ENCODE data around the gene ZDHHC5.

The ZDHHC5 gene

GRCh38 chr11:57649826-57650738, 17.8 kb upstream of the ZDHHC5 start, which contains the start of gene YPEL4 (continued):
- no peak for TF ChIP-seq ZNF488 (tag by site-specific recombination; IDR thresholded peaks at IDR 0.05)
- TF ChIP-seq ZNF37A (tag by site-specific recombination; IDR thresholded peaks at IDR 0.05) = no peak
- TF ChIP-seq ZNF157 (tag by site-specific recombination; IDR thresholded peaks at IDR 0.05) = no peak
- 0 out of 2 replicates have a peak, but pooled peaks have one; percentile 11 for TF ChIP-seq GLIS1 (tag by site-specific recombination; IDR thresholded peaks at IDR 0.05)
- TF ChIP-seq ZNF221 (tag by site-specific recombination; IDR thresholded peaks at IDR 0.05; ENCODE audit: borderline replicate concordance) = no peak
- peak; percentile 85; the same call in 1 of the 2 replicates for TF ChIP-seq HIC1 (tag by site-specific recombination; IDR thresholded peaks at IDR 0.05)
- peak; percentile 24; the same call in 1 of the 2 replicates for TF ChIP-seq SP2 (tag by site-specific recombination; IDR thresholded peaks at IDR 0.05)
- no peak for TF ChIP-seq OSR2 (tag by site-specific recombination; IDR thresholded peaks at IDR 0.05)
- TF ChIP-seq ZNF600 (tag by site-specific recombination; IDR thresholded peaks at IDR 0.05) = peak; percentile 65
- no peak for TF ChIP-seq ZNF341 (tag by site-specific recombination; IDR thresholded peaks at IDR 0.05; ENCODE audit: low read depth)
- no peak for TF ChIP-seq ZSCAN18 (tag by site-specific recombination; IDR thresholded peaks at IDR 0.05)
- no peak for TF ChIP-seq ZNF48 (tag by site-specific recombination; IDR thresholded peaks at IDR 0.05)
- 0 out of 2 replicates have a peak, but pooled peaks have one; percentile 24 for TF ChIP-seq ZNF692 (tag by site-specific recombination; IDR thresholded peaks at IDR 0.05)
- no peak for TF ChIP-seq ZNF354C (tag by site-specific recombination; IDR thresholded peaks at IDR 0.05; ENCODE audit: borderline replicate concordance, low read depth)
- TF ChIP-seq ZNF76 (tag by site-specific recombination; IDR thresholded peaks at IDR 0.05; ENCODE audit: borderline replicate concordance, low read depth) = no peak
- no peak for TF ChIP-seq PRDM1 (tag by site-specific recombination; IDR thresholded peaks at IDR 0.05)
- no peak for TF ChIP-seq ZNF23 (tag by site-specific recombination; IDR thresholded peaks at IDR 0.05; ENCODE audit: borderline replicate concordance)
- TF ChIP-seq HOXA7 (CRISPR knock-in tag; IDR thresholded peaks at IDR 0.05; ENCODE audit: borderline replicate concordance) = no peak
- no peak for TF ChIP-seq SP7 (tag by site-specific recombination; IDR thresholded peaks at IDR 0.05)
- no peak for TF ChIP-seq REPIN1 (tag by site-specific recombination; IDR thresholded peaks at IDR 0.05; ENCODE audit: low read depth)
- TF ChIP-seq WT1 (tag by site-specific recombination; IDR thresholded peaks at IDR 0.05) = no peak

- POLR2A ChIA-PET = no interaction called here
- CTCF ChIA-PET = interaction anchor here (0.5 kb wide), 1 partner anchor 307 kb away, joined by 4 read pairs; no protein-coding TSS in a partner anchor
- Histone ChIP-seq H3K36me3 (ENCODE audit: control insufficient read depth in 2 of 2, insufficient read depth in 1 of 2, low read length in 2 of 2) (no peaks in the 10 kb centered on the region), H3K9me3 (ENCODE audit: control insufficient read depth, insufficient read depth, low read depth, low read length) (no peaks in the 10 kb centered on the region), H3K4me3 (ENCODE audit: low read depth, low read length) (no peak overlapping the region), H3K27ac (ENCODE audit: extremely low read depth, low read depth, low read length) (no peak overlapping the region), H3K4me1 (ENCODE audit: control insufficient read depth, insufficient read depth, low read length) (0 out of 2 replicates have a peak, but pooled peaks cover 6% of the 10 kb centered on the region)
- TF ChIP-seq ZNF16 (tag by site-specific recombination; IDR thresholded peaks at IDR 0.05; ENCODE audit: low read depth) = no peak
- TF ChIP-seq ZNF654 (tag by site-specific recombination; IDR thresholded peaks at IDR 0.05; ENCODE audit: low read depth) = no peak
- TF ChIP-seq YY2 (tag by site-specific recombination; IDR thresholded peaks at IDR 0.05) = no peak
- TF ChIP-seq ZNF175 (tag by site-specific recombination; IDR thresholded peaks at IDR 0.05) = no peak
Measured at GRCh38 chr11:57650739-57651090, 17.2 kb upstream of the ZDHHC5 start.

Data from HEK293 (cell line).